Endothelial cell of umbilical vein (primary cell): ENCODE measurements around the gene IL36RN. TPM values are rescaled to one million over a fixed set of nuclear protein-coding genes. Genes with fewer than 3 reads are reported as not detected.

Experiments used
- BruUV-seq: library from RNA; stranded (reverse); fragments of 400-500 nt; replicated peaks from 2 replicates; lab custom pipeline; 2021; lab: Mats Ljungman, UMichigan
- CTCF ChIA-PET: fragments of 300-600, 350-600 bp; sonication (Branson Sonifier 250); formaldehyde crosslinking; loops from one replicate; lab custom pipeline; 2021; ENCODE audit warnings: antibody characterized with exemption, inconsistent platforms; lab: Charles Lee
- POLR2A ChIA-PET: fragments of 300-600, 350-600 bp; sonication (Branson Sonifier 250); formaldehyde crosslinking; loops from one replicate; lab custom pipeline; 2021; ENCODE audit warnings: antibody characterized with exemption, inconsistent platforms; lab: Charles Lee
- DNase-seq: peaks from one replicate; pipeline ENCODE4 v3.0.0-alpha.2; 2011; ENCODE audit warnings: low read depth, low spot score
- FAIRE-seq: peaks from 2 replicates; lab custom pipeline; 2011; peaks lifted over from hg19 to GRCh38; lab: Jason Lieb, UNC
- H2AFZ ChIP-seq: 2 replicates; pipeline ENCODE4 v1.6.0; 2012; ENCODE audit warnings: low read depth, low read length, control low read depth, inconsistent platforms
- H3K27ac ChIP-seq: 2 replicates; pipeline ENCODE4 v1.5.1; 2011; ENCODE audit warnings: low read depth, mild to moderate bottlenecking, control low read depth, low read length, moderate library complexity; ENCODE audit not compliant: insufficient read depth
- H3K27me3 ChIP-seq, 2 experiments: 2 replicates each; pipeline versions ENCODE4 v1.6.0 to v1.6.1; 2011; ENCODE audit warnings: low read length in 2 of 2, mixed read lengths in 1 of 2; ENCODE audit not compliant: control insufficient read depth in 2 of 2, insufficient read depth in 2 of 2
- H3K36me3 ChIP-seq, 2 experiments: 2 replicates in 1 of 2; 3 replicates in 1 of 2; pipeline ENCODE4 v1.5.1; 2011; ENCODE audit warnings: low read length in 2 of 2, mild to moderate bottlenecking in 1 of 2, moderate library complexity in 1 of 2; ENCODE audit not compliant: control insufficient read depth in 2 of 2, insufficient read depth in 2 of 2; ENCODE audit errors: extremely low read depth in 1 of 2
- H3K4me1 ChIP-seq: 3 replicates; pipeline ENCODE4 v1.5.1; 2011; ENCODE audit warnings: mild to moderate bottlenecking, low read length; ENCODE audit not compliant: control insufficient read depth, insufficient read depth; ENCODE audit errors: extremely low read depth
- H3K4me2 ChIP-seq: 2 replicates; pipeline ENCODE4 v1.6.1; 2011; ENCODE audit warnings: low read length, control low read depth, mixed read lengths; ENCODE audit not compliant: insufficient read depth
- H3K4me3 ChIP-seq, 3 experiments: fragments of 200-600 bp in 1 of 3; sonication (generic), shearing (Covaris generic) in 1 of 3; replicated peaks in 1 of 3; 2 replicates each; pipeline ENCODE4 v1.5.1; 2011 to 2016; ENCODE audit warnings: control low read depth in 3 of 3, low read length in 3 of 3, mild to moderate bottlenecking in 2 of 3, inconsistent platforms in 1 of 3, low read depth in 1 of 3, moderate library complexity in 1 of 3; ENCODE audit not compliant: insufficient read depth in 1 of 3
- H3K79me2 ChIP-seq: 2 replicates; pipeline ENCODE4 v1.6.0; 2012; ENCODE audit warnings: low read length, inconsistent platforms; ENCODE audit not compliant: control insufficient read depth, insufficient read depth
- H3K9ac ChIP-seq: replicated peaks from 2 replicates; pipeline ENCODE3; 2011; ENCODE audit warnings: low read length, control low read depth; ENCODE audit not compliant: insufficient read depth; ENCODE audit errors: extremely low read depth
- H3K9me1 ChIP-seq: replicated peaks from 3 replicates; pipeline ENCODE4 v1.6.0; 2011; ENCODE audit warnings: mild to moderate bottlenecking, low read length; ENCODE audit not compliant: control insufficient read depth, insufficient read depth; ENCODE audit errors: extremely low read depth
- H3K9me3 ChIP-seq: replicated peaks from 2 replicates; pipeline ENCODE4 v1.5.1; 2012; ENCODE audit warnings: low read length, inconsistent platforms; ENCODE audit not compliant: control insufficient read depth, insufficient read depth
- H4K20me1 ChIP-seq: replicated peaks from 2 replicates; pipeline ENCODE3; 2011; ENCODE audit warnings: mild to moderate bottlenecking, low read length; ENCODE audit not compliant: control insufficient read depth, insufficient read depth; ENCODE audit errors: extremely low read depth
- EZH2 ChIP-seq: IDR thresholded peaks from 2 replicates; pipeline ENCODE4 v1.6.1; 2012; ENCODE audit warnings: borderline replicate concordance, low read depth, mild to moderate bottlenecking, moderate library complexity, low read length, inconsistent platforms; ENCODE audit not compliant: severe bottlenecking
- FOS ChIP-seq: IDR thresholded peaks from 2 replicates; pipeline ENCODE4 v1.6.1; 2011; ENCODE audit warnings: mild to moderate bottlenecking, low read length, moderate library complexity, borderline replicate concordance; ENCODE audit not compliant: insufficient read depth
- GATA2 ChIP-seq: IDR thresholded peaks from 2 replicates; pipeline ENCODE4 v1.7.0; 2011; ENCODE audit warnings: low read depth, mild to moderate bottlenecking, moderate library complexity, mixed read lengths, low read length; ENCODE audit not compliant: insufficient read length, insufficient read depth
- JUN ChIP-seq: IDR thresholded peaks from 2 replicates; pipeline ENCODE4 v1.6.1; 2011; ENCODE audit warnings: borderline replicate concordance, low read depth; ENCODE audit not compliant: insufficient read length, insufficient read depth
- MYC ChIP-seq: IDR thresholded peaks from one replicate; pipeline ENCODE4 v1.6.1; 2011; ENCODE audit warnings: mild to moderate bottlenecking, low read depth, low read length
- POLR2A ChIP-seq: IDR thresholded peaks from 2 replicates; pipeline ENCODE4 v1.6.1; 2012; ENCODE audit warnings: low read depth, mild to moderate bottlenecking, control low read depth, low read length
- POLR2AphosphoS5 ChIP-seq: IDR thresholded peaks from 2 replicates; pipeline ENCODE4 v1.6.1; 2012; ENCODE audit warnings: low read depth, mild to moderate bottlenecking, control low read depth, low read length, moderate library complexity; ENCODE audit not compliant: insufficient read depth
- dilution Hi-C: fragments of 300-500 bp; cut with MboI; formaldehyde crosslinking; loops from one replicate; pipeline ENCODE4 v1.15.0; 2019; ENCODE audit warnings: low sequenced_read_pairs; ENCODE audit not compliant: extremely low pct_ligation_motif_present
- intact Hi-C: fragments of 100-400 bp; cut with micrococcal nuclease; formaldehyde crosslinking; loops from one replicate; pipeline ENCODE4 v1.10.0; 2022
- polyA plus RNA-seq, 4 experiments: library from polyadenylated mRNA; depleted of rRNA in 3 of 4; stranded (reverse) in 3 of 4; unstranded in 1 of 4; fragments of >200 nt; gene quantifications; 2 replicates each; pipeline versions ENCODE4 v1.2.1 to v1.2.3, GENCODE V29; 2011 to 2012; ENCODE audit warnings: missing spikeins in 1 of 4
- total RNA-seq: library from RNA; stranded (reverse); gene quantifications from 2 replicates; pipeline ENCODE4 v1.2.3, GENCODE V29; 2021
- TF ChIP-seq, protein P1 (sequence below): IDR thresholded peaks from 2 replicates; pipeline ENCODE4 v1.6.1; 2011; ENCODE audit not compliant: insufficient read depth, insufficient read length
- TF ChIP-seq, protein P2 (sequence below), 2 donors: IDR thresholded peaks; 1 replicate in 1 of 2; 2 replicates in 1 of 2; pipeline ENCODE4 v1.5.1; 2011; ENCODE audit warnings: low read length in 2 of 2, mild to moderate bottlenecking in 2 of 2, moderate library complexity in 2 of 2, control low read depth in 1 of 2, inconsistent platforms in 1 of 2, low read depth in 1 of 2; ENCODE audit not compliant: insufficient read depth in 1 of 2; ENCODE audit errors: extremely low read depth in 1 of 2

Gene IL36RN
- total and polyA plus RNA-seq, 2 donors (not counting 3 experiments of a cell fraction or from before 2014, with no cell fraction given): not detected

DNA sequence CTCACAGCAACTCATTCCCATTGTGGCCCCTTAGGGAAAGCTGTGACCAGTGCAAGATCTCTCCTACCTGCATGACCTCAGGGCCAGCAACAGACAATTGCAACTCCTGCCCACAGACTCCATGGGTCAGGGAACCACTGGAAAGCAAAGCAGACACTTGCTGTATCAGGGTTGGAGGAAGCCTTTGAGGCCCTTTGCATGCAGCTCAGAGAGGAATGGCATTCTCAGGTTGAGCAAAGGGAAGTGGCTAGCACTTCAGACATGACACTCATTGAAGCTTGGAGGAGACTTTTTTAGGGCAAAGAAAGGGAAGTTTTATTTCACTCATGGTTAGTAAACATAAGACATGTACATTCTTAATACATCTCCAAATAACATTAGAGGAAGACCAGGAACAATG lies 30.9 kb downstream of the IL36RN start:
- no peak for TF ChIP-seq GATA2
- TF ChIP-seq POLR2A: no peak
- no peak for TF ChIP-seq FOS
- TF ChIP-seq JUN: no peak
- no peak for TF ChIP-seq MYC
- TF ChIP-seq, protein P1, sequence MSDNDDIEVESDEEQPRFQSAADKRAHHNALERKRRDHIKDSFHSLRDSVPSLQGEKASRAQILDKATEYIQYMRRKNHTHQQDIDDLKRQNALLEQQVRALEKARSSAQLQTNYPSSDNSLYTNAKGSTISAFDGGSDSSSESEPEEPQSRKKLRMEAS: no peak
- no peak for TF ChIP-seq POLR2AphosphoS5
- TF ChIP-seq, protein P2, sequence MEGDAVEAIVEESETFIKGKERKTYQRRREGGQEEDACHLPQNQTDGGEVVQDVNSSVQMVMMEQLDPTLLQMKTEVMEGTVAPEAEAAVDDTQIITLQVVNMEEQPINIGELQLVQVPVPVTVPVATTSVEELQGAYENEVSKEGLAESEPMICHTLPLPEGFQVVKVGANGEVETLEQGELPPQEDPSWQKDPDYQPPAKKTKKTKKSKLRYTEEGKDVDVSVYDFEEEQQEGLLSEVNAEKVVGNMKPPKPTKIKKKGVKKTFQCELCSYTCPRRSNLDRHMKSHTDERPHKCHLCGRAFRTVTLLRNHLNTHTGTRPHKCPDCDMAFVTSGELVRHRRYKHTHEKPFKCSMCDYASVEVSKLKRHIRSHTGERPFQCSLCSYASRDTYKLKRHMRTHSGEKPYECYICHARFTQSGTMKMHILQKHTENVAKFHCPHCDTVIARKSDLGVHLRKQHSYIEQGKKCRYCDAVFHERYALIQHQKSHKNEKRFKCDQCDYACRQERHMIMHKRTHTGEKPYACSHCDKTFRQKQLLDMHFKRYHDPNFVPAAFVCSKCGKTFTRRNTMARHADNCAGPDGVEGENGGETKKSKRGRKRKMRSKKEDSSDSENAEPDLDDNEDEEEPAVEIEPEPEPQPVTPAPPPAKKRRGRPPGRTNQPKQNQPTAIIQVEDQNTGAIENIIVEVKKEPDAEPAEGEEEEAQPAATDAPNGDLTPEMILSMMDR (IDR thresholded peaks at IDR 0.05; ENCODE audit: extremely low read depth in 1 of 2, insufficient read depth in 1 of 2, low read depth in 1 of 2, low read length in 2 of 2): no peak
- no peak for TF ChIP-seq EZH2
- H3K4me3 ChIP-seq: no peak overlapping the region
- ChIA-PET CTCF (interaction anchor here (1.1 to 2.0 kb wide), 2 partner anchors 10 to 48 kb away, joined by 4 to 10 read pairs; no protein-coding TSS in a partner anchor), POLR2A (no interaction called here)
- FAIRE-seq (no peak), DNase-seq (no peak)
- dilution Hi-C loops (no loop called here), intact Hi-C loops (no loop called here)
- no peaks in the 10 kb centered on the region for H3K36me3 ChIP-seq
- H3K79me2 ChIP-seq: no peaks in the 10 kb centered on the region
- H2AFZ ChIP-seq: no peak overlapping the region
- BruUV-seq: no TSS peak
- H4K20me1 ChIP-seq: no peaks in the 10 kb centered on the region
- H3K9me3 ChIP-seq: no peaks in the 10 kb centered on the region
- no peaks in the 10 kb centered on the region for H3K9me1 ChIP-seq
- no peak overlapping the region for H3K27ac ChIP-seq
- H3K4me1 ChIP-seq: no peaks in the 10 kb centered on the region
- H3K4me2 ChIP-seq: no peak overlapping the region
- H3K27me3 ChIP-seq: no peaks in the 10 kb centered on the region
- H3K9ac ChIP-seq: no peak overlapping the region
